WTC11 (cell line): ENCODE data around the gene SYNCRIP. TPM values are rescaled to one million over a fixed set of nuclear protein-coding genes. Genes with fewer than 3 reads are reported as not detected.
"Not testable (repeated sequence)": the region's sequence is repeated elsewhere in the genome, so short reads cannot be mapped to it uniquely, and the experiment has no call there.

ENCODE experiments used
- ATAC-seq: fragments of 200-7000 bp; cut with Tn5 transposase; 2 replicates; pipeline ENCODE4 v1.10.0; 2021; ENCODE audit warnings: mild to moderate bottlenecking, moderate library complexity
- CTCF ChIA-PET: fragments of 300-600 bp; sonication (Branson Sonifier 250); formaldehyde crosslinking; loops from one replicate; lab custom pipeline; 2021; ENCODE audit warnings: antibody characterized with exemption; lab: Charles Lee
- POLR2A ChIA-PET: fragments of 350-600 bp; sonication (Branson Sonifier 250); formaldehyde crosslinking; loops from one replicate; lab custom pipeline; 2021; ENCODE audit warnings: antibody characterized with exemption; lab: Charles Lee
- DNase-seq: peaks from one replicate; pipeline ENCODE4 v3.0.0; 2021; ENCODE audit warnings: low spot score
- H3K27ac Mint-ChIP-seq: 2 replicates; pipeline ENCODE4 v1.8.0; 2021; ENCODE audit warnings: mixed read lengths
- H3K27me3 Mint-ChIP-seq: 2 replicates; pipeline ENCODE4 v1.8.0; 2021; ENCODE audit warnings: low read depth, mild to moderate bottlenecking, moderate library complexity, mixed read lengths
- H3K36me3 Mint-ChIP-seq: 2 replicates; pipeline ENCODE4 v1.8.0; 2021; ENCODE audit warnings: mixed read lengths
- H3K4me1 Mint-ChIP-seq: 2 replicates; pipeline ENCODE4 v1.8.0; 2022; ENCODE audit warnings: mixed read lengths
- H3K4me3 Mint-ChIP-seq: 2 replicates; pipeline ENCODE4 v1.8.0; 2021; ENCODE audit warnings: mild to moderate bottlenecking, moderate library complexity, mixed read lengths
- H3K9me3 Mint-ChIP-seq: 2 replicates; pipeline ENCODE4 v1.8.0; 2021; ENCODE audit warnings: mixed read lengths
- ARID4B ChIP-seq: sonication (generic); formaldehyde crosslinking; IDR thresholded peaks from 2 replicates; pipeline ENCODE4 v1.8.0; 2023; ENCODE audit warnings: missing genetic modification reagents, mild to moderate bottlenecking, borderline replicate concordance
- ELF4 ChIP-seq: sonication (generic); formaldehyde crosslinking; IDR thresholded peaks from 2 replicates; pipeline ENCODE4 v1.8.1; 2022; ENCODE audit warnings: low read depth, mild to moderate bottlenecking, moderate library complexity, missing genetic modification reagents
- ERG ChIP-seq: fragments of 250-450 bp; sonication (Bioruptor Pico); IDR thresholded peaks from 2 replicates; pipeline ENCODE4 v1.8.0; 2021; ENCODE audit warnings: mild to moderate bottlenecking
- ETV6 ChIP-seq: sonication (generic); formaldehyde crosslinking; IDR thresholded peaks from 2 replicates; pipeline ENCODE4 v1.8.1; 2022; ENCODE audit warnings: mild to moderate bottlenecking, missing genetic modification reagents
- GTF2I ChIP-seq: fragments of 250-450 bp; sonication (Bioruptor Pico); conservative IDR thresholded peaks from 2 replicates; pipeline ENCODE4 v1.4.0; 2021; ENCODE audit warnings: mild to moderate bottlenecking
- HMGXB4 ChIP-seq: sonication (generic); formaldehyde crosslinking; IDR thresholded peaks from 2 replicates; pipeline ENCODE4 v1.8.1; 2023; ENCODE audit warnings: mild to moderate bottlenecking, moderate library complexity, missing genetic modification reagents
- MLX ChIP-seq: sonication (generic); formaldehyde crosslinking; IDR thresholded peaks from 2 replicates; pipeline ENCODE4 v1.8.1; 2023; ENCODE audit warnings: mild to moderate bottlenecking, missing genetic modification reagents, moderate library complexity
- NFE2L1 ChIP-seq: sonication (generic); formaldehyde crosslinking; IDR thresholded peaks from 2 replicates; pipeline ENCODE4 v1.8.1; 2023; ENCODE audit warnings: missing genetic modification reagents
- SP1 ChIP-seq: sonication (generic); formaldehyde crosslinking; conservative IDR thresholded peaks from 2 replicates; pipeline ENCODE4 v1.8.1; 2022; ENCODE audit warnings: missing genetic modification reagents
- ZBTB21 ChIP-seq: sonication (generic); formaldehyde crosslinking; IDR thresholded peaks from 2 replicates; pipeline ENCODE4 v1.8.1; 2023; ENCODE audit warnings: mild to moderate bottlenecking, missing genetic modification reagents, borderline replicate concordance
- ZNF512 ChIP-seq: sonication (generic); formaldehyde crosslinking; IDR thresholded peaks from 2 replicates; pipeline ENCODE4 v1.8.1; 2022; ENCODE audit warnings: missing genetic modification reagents, borderline replicate concordance
- total RNA-seq: library from RNA; stranded (reverse); gene quantifications from 3 replicates; pipeline ENCODE4 v1.2.3, GENCODE V29; 2021

The SYNCRIP gene
- total RNA-seq, 1 experiment from 2014 or later: 150 TPM

GRCh38 chr6:85684809-85685171 lies 42.1 kb upstream of the SYNCRIP start (continued):
- TF ChIP-seq ZBTB21 (no peak), ETV6 (CRISPR knock-in tag) (no peak)

- Mint-ChIP-seq H3K27ac (no peak overlapping the region), H3K36me3 (peaks cover 10% of the 10 kb centered on the region), H3K4me1 (peaks cover 12% of the 10 kb centered on the region), H3K4me3 (no peak overlapping the region), H3K27me3 (no peaks in the 10 kb centered on the region; the same call in 1 of the 2 replicates), H3K9me3 (peaks cover 7% of the 10 kb centered on the region)
- CTCF ChIA-PET: no interaction called here
- TF ChIP-seq ARID4B (no peak), NFE2L1 (CRISPR knock-in tag) (no peak), ERG (no peak), ZNF512 (CRISPR knock-in tag) (no peak), HMGXB4 (CRISPR knock-in tag) (no peak), GTF2I (CRISPR knock-in tag) (no peak), ELF4 (CRISPR knock-in tag) (no peak), MLX (CRISPR knock-in tag) (no peak), SP1 (CRISPR knock-in tag) (no peak)
- ATAC-seq (no peak), DNase-seq (no peak)
- POLR2A ChIA-PET: no interaction called here
These were observed 41.6 kb upstream of the SYNCRIP start for GRCh38 chr6:85684133-85684808.

- DNase-seq, POLR2A ChIA-PET, H3K4me3 Mint-ChIP-seq, H3K9me3 Mint-ChIP-seq, ATAC-seq, H3K27ac Mint-ChIP-seq, H3K27me3 Mint-ChIP-seq, CTCF ChIA-PET: not testable (repeated sequence)
- Mint-ChIP-seq H3K4me1 (peaks cover 13% of the 10 kb centered on the region), H3K36me3 (peaks cover 27% of the 10 kb centered on the region)
These were observed 39.2 kb upstream of the SYNCRIP start for GRCh38 chr6:85681899-85682298.
